Stimulated activated CD4-positive, alpha-beta T cell treated with anti-CD3 and anti-CD28 coated beads, Interleukin-1b, Interleukin-23, amount 100 ng/mL, for 48 hours (primary cell): ENCODE results near the gene RASSF1.
"Not testable (repeated sequence)": the region's sequence is repeated elsewhere in the genome, so short reads cannot be mapped to it uniquely, and the experiment has no call there.

Experiments used
- DNase-seq: peaks from one replicate; pipeline ENCODE4 v3.0.0-alpha.2; 2020

RASSF1 gene

GRCh38 chr3:50298836-50299637, 41.6 kb downstream of the RASSF1 start, which contains the start of the genes HYAL3 and NAA80:
Gene HYAL3, minus strand, starts transcription at chr3:50299405. Its CDS starts 3,803 bp downstream, at chr3:50295602.
Gene NAA80, minus strand, starts transcription at chr3:50299405. Its CDS starts 1,942 bp downstream, at chr3:50297463.
- DNase-seq = peak; percentile 100

DNA sequence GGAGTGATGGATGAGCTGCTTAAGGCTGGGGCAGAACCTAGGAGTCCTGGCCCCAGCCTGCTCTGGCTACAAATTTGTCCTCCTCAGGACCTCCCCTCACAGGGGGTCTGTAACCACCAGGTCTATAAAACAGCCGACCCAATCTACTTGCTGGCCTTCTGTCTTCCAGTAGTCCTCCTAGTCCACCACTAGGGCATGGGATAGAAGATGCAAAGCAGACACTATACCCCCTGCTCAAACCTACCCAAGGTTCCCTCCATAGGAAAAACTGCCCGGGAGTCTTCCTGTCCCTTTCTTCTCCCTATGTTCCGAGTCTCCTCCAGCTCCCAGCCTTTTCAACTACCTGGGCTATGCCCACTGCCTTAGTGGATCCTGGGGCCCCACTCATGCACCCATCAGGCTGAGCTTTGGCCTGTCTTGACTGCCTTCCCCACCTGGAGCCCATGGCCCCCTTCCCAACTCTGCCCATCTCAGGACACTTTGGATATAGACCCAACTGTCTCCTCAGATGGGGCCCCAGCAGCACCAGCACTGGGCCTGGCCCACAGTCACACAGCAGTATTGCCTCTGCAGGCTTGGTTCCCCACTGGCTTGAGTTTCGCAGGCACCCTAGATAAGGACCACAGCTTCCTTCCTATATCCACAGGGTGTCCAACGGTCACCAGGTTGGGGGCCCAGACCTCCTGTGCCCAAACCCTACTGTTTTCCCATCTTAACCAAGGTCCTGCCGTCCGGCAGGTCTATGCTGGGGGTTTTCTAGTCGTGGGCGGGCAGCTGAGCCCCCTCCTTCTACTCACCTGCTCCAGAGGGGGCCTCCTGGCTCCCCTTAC, 42.5 kb downstream of the RASSF1 start:
- DNase-seq = no peak

- DNase-seq = no peak
Measured at GRCh38 chr3:50297384-50297775, 43.3 kb downstream of the RASSF1 start.

- DNase-seq = no peak
Measured at GRCh38 chr3:50296721-50297383, 43.8 kb downstream of the RASSF1 start.

DNA sequence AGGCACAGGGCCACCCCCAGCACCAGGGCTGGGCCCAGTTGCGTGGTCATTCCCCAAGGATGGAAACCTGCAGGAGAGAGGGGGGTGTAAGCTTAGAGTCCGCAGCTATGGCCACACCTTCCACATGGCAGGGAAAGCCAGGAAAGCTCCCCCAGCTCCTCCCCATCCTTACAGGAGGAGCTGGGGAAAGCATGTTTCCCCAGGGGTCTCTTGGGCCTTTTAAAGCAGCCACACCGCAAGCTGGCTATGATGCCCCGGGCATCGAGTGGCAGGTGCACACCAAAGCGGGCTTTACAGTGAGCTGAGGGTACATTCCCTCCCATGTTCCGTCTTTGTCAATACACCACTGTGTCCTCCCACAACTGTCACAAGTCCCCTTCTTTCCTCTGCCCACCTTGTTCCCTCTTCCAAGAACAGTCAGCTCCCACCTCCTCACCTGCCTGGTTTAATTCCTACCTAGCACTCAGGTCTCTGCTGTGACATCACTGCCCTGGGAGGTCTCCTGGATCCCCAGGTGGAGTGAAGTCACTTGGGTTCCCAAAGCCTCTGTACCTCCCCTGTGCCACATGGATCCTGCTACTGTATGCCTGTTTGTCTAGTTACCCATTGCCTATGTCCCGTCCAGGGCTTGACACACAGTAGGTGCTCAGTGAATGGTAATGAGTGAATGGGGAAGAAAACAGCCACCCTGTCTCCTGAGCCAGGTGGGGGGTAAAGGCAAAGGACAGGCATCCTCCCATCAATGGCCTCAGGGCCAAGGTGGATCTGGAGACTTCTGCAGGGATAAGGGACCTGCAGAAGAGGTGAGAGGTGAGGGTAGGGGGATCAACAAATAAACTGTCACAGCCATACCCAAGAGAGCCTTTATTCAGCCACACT, 44.8 kb downstream of the RASSF1 start:
- no peak for DNase-seq

DNA sequence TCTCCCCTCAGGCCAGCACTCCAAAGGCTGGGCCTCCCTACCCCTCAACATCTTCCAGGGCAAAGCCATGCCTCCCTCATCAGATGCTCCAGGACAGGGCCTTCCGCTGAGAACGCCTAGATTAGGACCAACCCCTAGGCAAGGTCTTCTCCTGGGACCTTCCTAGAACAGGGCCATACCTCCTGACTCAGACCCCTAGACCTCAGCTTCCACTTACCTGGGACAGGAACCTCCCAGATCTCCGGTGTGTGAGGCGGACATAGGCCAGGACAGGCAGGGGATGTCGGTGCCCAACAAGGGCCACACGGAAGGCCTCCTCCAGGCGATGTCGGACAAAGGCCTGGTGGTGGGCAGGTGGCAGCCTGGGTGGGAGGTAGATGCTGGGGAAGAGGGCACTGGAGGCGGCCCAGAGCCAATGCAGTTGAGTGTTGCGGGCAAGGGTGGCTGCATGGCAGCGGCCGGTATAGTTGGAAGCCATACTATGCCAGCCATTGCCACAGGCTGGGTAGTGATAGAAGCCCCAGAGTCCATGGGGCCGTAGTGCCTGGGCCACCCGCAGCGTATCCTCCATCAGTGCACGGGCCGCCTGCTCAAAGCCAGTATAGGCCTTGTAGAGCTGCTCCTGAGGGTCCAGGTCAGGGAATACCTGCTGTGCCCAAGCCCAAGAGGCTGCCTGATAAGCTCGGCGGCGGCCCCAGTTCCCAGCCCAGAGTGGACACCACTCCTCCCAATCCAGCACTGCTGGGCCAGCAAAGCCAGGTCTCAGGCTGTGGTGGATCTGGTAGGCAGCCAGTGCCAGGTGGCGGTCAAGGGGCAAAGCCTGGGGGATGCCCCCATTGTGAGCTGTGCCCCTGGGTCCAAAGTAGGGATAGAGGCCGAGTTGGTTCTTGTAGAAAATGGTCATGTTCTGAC, 45.9 kb downstream of the RASSF1 start:
- DNase-seq = no peak

GRCh38 chr3:50294089-50294488, 46.5 kb downstream of the RASSF1 start:
- no peak for DNase-seq

- DNase-seq = no peak
Measured at GRCh38 chr3:50293079-50293801, 47.4 kb downstream of the RASSF1 start.

GRCh38 chr3:50292159-50293078, 48.2 kb downstream of the RASSF1 start, which contains the start of gene IFRD2:
Gene IFRD2, minus strand, starts transcription at chr3:50292429. Its CDS starts 155 bp downstream, at chr3:50292274.
- DNase-seq = peak; percentile 97

DNA sequence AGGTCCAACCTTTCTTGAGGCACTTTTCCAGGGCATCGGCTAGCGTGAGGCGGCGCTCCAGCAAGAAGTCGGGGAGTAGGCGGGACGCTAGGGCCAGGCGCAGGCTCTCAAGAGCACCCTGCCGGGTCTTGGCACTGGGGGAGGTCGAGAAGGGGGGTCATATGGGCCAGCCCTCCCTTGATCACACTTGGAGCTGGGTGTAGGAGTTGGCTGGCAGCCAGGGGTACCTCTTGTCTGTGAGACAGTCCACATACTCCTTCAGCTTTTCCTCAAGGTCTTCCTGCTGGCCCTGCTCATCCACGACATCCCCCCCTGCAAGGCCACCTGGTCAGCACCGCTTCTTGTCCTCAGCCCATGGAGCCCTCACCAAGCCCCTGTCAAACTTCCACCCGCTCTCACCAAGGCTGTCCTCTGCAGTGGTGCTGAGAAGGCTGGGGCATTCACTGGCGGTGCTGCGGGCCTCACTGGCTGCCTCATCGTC, 50.4 kb downstream of the RASSF1 start:
- DNase-seq = no peak

DNA sequence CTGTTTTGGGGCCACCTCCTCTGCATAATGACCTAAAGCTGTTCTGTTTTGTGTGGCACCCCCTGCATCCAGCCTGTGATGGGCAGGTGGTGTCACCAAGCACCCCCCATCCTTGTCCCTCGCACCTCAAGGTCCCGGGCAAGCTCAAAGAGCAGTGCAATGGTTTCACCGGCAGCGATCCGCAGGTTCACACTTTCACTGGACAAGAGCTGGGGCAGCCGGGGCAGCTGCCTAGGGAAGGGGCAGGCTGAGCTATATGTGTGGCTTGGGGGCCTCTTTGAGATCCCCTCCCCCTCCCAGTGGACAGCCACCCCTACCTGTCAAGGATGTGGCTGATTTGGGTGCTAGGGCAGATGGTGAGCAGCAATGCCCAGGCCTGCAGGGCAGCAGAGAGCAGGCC, 51.5 kb downstream of the RASSF1 start:
- no peak for DNase-seq

DNA sequence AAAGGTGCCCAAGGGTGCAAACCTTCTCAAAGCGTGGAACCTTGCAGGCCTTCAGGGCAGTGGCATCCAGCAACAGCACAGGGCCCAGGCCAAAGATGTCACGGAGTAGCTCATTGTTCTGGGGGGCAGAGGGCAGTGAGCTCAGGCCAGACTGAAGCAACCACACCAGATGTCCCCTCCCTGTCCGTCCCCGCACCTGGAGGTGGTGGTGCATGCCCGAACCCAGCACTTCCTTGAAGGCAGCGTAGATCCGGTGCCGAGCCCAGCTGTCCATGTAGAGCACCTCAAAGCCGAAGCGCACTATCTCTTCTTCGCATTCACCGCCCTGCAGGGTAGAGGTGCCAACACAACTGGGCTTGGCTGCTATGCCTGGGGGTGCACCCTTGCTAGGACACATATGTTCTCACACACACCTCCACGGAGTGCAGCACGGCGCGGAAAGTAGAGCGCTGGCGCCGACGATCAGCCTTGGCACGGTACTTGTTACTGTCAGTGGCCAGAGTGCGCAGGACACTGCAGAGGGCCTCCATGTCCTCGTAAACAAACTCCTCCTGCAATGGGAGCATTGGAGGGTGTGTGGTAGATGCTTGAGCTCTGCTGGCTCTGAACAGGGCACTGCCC, 52.1 kb downstream of the RASSF1 start:
- no peak for DNase-seq

GRCh38 chr3:50287262-50287661, 53.4 kb downstream of the RASSF1 start:
- no peak for DNase-seq

GRCh38 chr3:50286322-50287227, 54.1 kb downstream of the RASSF1 start:
- no peak for DNase-seq

GRCh38 chr3:50284121-50284520, 56.5 kb downstream of the RASSF1 start:
- not testable (repeated sequence) for DNase-seq
